SU-DHL-6 (cell line): Measurements from ENCODE around the gene UPK1A.
A peak's percentile ranks its signal among the peaks of the same experiment; 100 is the strongest.

Source experiments
- H2AFZ ChIP-seq: fragments of 200-600 bp; sonication (generic); 2 replicates; pipeline ENCODE4 v1.6.1; 2014; ENCODE audit warnings: low read depth, mild to moderate bottlenecking, moderate library complexity, mixed read lengths, antibody characterized with exemption, low read length; ENCODE audit not compliant: severe bottlenecking
- H3F3A ChIP-seq: fragments of 200-600 bp; shearing (Covaris generic); 2 replicates; pipeline ENCODE4 v1.6.0; 2016; ENCODE audit warnings: antibody characterized with exemption, mild to moderate bottlenecking; ENCODE audit not compliant: insufficient read depth
- H3K27ac ChIP-seq: fragments of 200-600 bp; sonication (generic); 2 replicates; pipeline ENCODE4 v1.5.1; 2016; ENCODE audit warnings: low read depth, mild to moderate bottlenecking, low read length, moderate library complexity, mixed read lengths
- H3K27me3 ChIP-seq: fragments of 200-600 bp; sonication (generic), shearing (Covaris generic); 2 replicates; pipeline ENCODE4 v1.6.0; 2014; ENCODE audit warnings: mild to moderate bottlenecking, low read length
- H3K36me3 ChIP-seq: fragments of 200-600 bp; sonication (generic); 2 replicates; pipeline ENCODE4 v1.6.1; 2014; ENCODE audit warnings: mild to moderate bottlenecking, low read length, mixed read lengths
- H3K4me2 ChIP-seq: fragments of 300-600, 200-600 bp; shearing (Covaris generic), sonication (generic); 2 replicates; pipeline ENCODE4 v1.6.0; 2014; ENCODE audit warnings: low read length, low read depth, mild to moderate bottlenecking; ENCODE audit not compliant: poor library complexity, severe bottlenecking
- H3K4me3 ChIP-seq: fragments of 200-600 bp; sonication (generic); 2 replicates; pipeline ENCODE4 v1.5.1; 2014; ENCODE audit warnings: antibody characterized with exemption, low read length, mild to moderate bottlenecking, mixed read lengths; ENCODE audit not compliant: insufficient read depth, poor library complexity, severe bottlenecking
- H3K79me2 ChIP-seq: fragments of 200-600 bp; sonication (generic); 2 replicates; pipeline ENCODE4 v1.6.1; 2014; ENCODE audit warnings: mild to moderate bottlenecking, low read length, moderate library complexity; ENCODE audit not compliant: insufficient read depth
- H3K9ac ChIP-seq: fragments of 200-600 bp; sonication (generic); 2 replicates; pipeline ENCODE4 v1.7.0; 2014; ENCODE audit warnings: mild to moderate bottlenecking, low read length
- H3K9me2 ChIP-seq: fragments of 200-600 bp; sonication (generic); replicated peaks from 2 replicates; pipeline ENCODE4 v1.6.1; 2014; ENCODE audit warnings: low read length; ENCODE audit not compliant: insufficient read depth
- H3K9me3 ChIP-seq: fragments of 200-600 bp; sonication (generic); 2 replicates; pipeline ENCODE4 v1.6.1; 2014; ENCODE audit warnings: low read length, mixed read lengths; ENCODE audit not compliant: insufficient read depth
- H4K20me1 ChIP-seq: fragments of 200-600 bp; sonication (generic); 2 replicates; pipeline ENCODE4 v1.6.1; 2014; ENCODE audit warnings: low read depth, mild to moderate bottlenecking, antibody characterized with exemption, low read length, moderate library complexity, mixed read lengths
- EZH2phosphoT487 ChIP-seq: fragments of 200-600 bp; sonication (generic), shearing (Covaris generic); conservative IDR thresholded peaks from 2 replicates; pipeline ENCODE4 v1.6.1; 2018; ENCODE audit warnings: mild to moderate bottlenecking, antibody characterized with exemption, low read length, moderate library complexity, mixed read lengths
- TF ChIP-seq, protein P1 (sequence below): fragments of 200-600 bp; sonication (generic); IDR thresholded peaks from one replicate; pipeline ENCODE4 v1.5.1; 2017; ENCODE audit warnings: antibody characterized with exemption, mild to moderate bottlenecking, low read length, moderate library complexity; ENCODE audit not compliant: insufficient read depth, poor library complexity, severe bottlenecking

UPK1A gene

DNA sequence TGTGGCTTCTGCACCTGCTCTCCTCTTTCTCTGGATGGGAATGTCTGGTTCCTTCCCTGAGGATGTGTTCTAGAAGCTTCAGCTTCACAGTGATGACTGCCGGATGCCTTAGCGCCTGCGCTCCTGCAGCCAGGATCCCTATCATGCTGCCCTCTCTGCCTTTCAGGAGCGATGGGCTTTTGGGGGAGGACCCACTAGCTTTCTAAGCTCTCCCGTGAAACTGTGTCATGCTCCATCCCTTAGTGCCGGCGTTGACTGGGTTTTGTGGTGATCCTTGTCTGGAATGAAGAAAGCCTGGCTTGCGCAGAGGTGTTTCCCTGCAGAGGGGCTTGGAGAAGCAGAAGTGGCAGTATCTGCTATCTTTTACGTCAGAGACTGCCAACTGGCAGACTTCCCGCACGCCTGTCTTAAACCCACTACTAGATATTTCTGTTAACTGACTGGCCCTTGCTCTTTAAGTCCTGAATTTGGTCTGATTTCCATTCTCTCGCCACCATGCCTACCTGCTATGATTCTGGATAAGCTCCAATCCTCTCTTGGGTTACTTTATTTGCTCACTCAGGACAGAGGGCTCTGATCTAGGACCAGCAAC lies 47.7 kb downstream of the UPK1A start:
- H3K9me3 ChIP-seq: no peaks in the 10 kb centered on the region
- H3F3A ChIP-seq: no peaks in the 10 kb centered on the region
- H3K27ac ChIP-seq: no peak overlapping the region
- no peak overlapping the region for H3K9ac ChIP-seq
- H3K79me2 ChIP-seq: peaks cover 9% of the 10 kb centered on the region
- no peaks in the 10 kb centered on the region for H3K36me3 ChIP-seq
- no peaks in the 10 kb centered on the region for H4K20me1 ChIP-seq
- no peak overlapping the region for H2AFZ ChIP-seq
- H3K9me2 ChIP-seq: no peaks in the 10 kb centered on the region
- no peak overlapping the region for H3K4me2 ChIP-seq
- no peak overlapping the region for H3K4me3 ChIP-seq
- H3K27me3 ChIP-seq: no peaks in the 10 kb centered on the region
- TF ChIP-seq EZH2phosphoT487: no peak
- TF ChIP-seq, protein P1, sequence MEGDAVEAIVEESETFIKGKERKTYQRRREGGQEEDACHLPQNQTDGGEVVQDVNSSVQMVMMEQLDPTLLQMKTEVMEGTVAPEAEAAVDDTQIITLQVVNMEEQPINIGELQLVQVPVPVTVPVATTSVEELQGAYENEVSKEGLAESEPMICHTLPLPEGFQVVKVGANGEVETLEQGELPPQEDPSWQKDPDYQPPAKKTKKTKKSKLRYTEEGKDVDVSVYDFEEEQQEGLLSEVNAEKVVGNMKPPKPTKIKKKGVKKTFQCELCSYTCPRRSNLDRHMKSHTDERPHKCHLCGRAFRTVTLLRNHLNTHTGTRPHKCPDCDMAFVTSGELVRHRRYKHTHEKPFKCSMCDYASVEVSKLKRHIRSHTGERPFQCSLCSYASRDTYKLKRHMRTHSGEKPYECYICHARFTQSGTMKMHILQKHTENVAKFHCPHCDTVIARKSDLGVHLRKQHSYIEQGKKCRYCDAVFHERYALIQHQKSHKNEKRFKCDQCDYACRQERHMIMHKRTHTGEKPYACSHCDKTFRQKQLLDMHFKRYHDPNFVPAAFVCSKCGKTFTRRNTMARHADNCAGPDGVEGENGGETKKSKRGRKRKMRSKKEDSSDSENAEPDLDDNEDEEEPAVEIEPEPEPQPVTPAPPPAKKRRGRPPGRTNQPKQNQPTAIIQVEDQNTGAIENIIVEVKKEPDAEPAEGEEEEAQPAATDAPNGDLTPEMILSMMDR: no peak

DNA sequence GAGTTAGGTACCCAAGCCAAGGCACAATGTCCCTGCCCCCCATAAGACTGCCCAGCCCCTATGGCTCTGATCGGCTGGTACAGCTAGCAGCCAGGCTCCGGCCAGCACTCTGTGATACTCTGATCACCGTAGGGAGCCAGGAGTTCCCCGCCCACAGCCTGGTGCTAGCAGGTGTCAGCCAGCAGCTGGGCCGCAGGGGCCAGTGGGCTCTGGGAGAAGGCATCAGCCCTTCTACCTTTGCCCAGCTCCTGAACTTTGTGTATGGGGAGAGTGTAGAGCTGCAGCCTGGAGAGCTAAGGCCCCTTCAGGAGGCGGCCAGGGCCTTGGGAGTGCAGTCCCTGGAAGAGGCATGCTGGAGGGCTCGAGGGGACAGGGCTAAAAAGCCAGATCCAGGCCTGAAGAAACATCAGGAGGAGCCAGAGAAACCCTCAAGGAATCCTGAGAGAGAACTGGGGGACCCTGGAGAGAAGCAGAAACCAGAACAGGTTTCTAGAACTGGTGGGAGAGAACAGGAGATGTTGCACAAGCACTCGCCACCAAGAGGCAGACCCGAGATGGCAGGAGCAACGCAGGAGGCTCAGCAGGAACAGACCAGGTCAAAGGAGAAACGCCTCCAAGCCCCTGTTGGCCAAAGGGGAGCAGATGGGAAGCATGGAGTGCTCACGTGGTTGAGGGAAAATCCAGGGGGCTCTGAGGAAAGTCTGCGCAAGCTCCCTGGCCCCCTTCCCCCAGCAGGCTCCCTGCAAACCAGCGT lies 48.5 kb downstream of the UPK1A start:
- no peak overlapping the region for H3K9ac ChIP-seq
- no peak overlapping the region for H2AFZ ChIP-seq
- H4K20me1 ChIP-seq: no peaks in the 10 kb centered on the region
- TF ChIP-seq, protein P1: no peak
- no peak for TF ChIP-seq EZH2phosphoT487
- H3F3A ChIP-seq: no peaks in the 10 kb centered on the region
- H3K27ac ChIP-seq: no peak overlapping the region
- no peaks in the 10 kb centered on the region for H3K9me2 ChIP-seq
- H3K79me2 ChIP-seq: peaks cover 17% of the 10 kb centered on the region
- H3K4me3 ChIP-seq: no peak overlapping the region
- H3K27me3 ChIP-seq: no peaks in the 10 kb centered on the region
- no peaks in the 10 kb centered on the region for H3K36me3 ChIP-seq
- H3K9me3 ChIP-seq: no peaks in the 10 kb centered on the region
- H3K4me2 ChIP-seq: no peak overlapping the region

DNA sequence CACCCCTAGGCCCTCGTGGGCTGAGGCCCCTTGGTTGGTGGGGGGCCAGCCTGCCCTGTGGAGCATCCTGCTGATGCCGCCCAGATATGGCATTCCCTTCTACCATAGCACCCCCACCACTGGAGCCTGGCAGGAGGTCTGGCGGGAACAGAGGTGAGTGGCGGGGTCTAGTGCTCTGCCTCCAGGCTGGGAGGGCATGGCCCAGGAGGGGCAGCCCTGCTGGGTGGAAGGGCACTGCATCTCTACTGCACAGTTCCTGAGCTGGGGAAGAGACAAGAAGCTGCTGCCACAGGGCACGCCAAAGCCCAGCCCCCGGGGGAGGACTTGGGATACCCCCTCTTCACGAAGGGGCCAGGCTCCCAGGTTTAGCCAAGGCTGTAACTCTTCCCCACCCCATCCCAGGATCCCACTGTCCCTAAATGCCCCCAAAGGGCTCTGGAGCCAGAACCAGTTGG lies 49.1 kb downstream of the UPK1A start:
- TF ChIP-seq EZH2phosphoT487: no peak
- TF ChIP-seq, protein P1: no peak

More for the DNA sequence above, 49.1 kb downstream of the UPK1A start:
- Histone ChIP-seq H3K4me3 (no peak overlapping the region), H3K79me2 (peaks cover 22% of the 10 kb centered on the region), H3K9me2 (no peaks in the 10 kb centered on the region), H3K27me3 (no peaks in the 10 kb centered on the region), H3K9ac (no peak overlapping the region), H3K4me2 (peak overlapping the region; percentile 74), H4K20me1 (no peaks in the 10 kb centered on the region), H3K36me3 (no peaks in the 10 kb centered on the region), H3F3A (no peaks in the 10 kb centered on the region), H3K27ac (no peak overlapping the region), H3K9me3 (no peaks in the 10 kb centered on the region), H2AFZ (no peak overlapping the region)
